Astrocyte (in vitro differentiated cells and primary cell): Measurements from ENCODE around the gene SPRED2. TPM values are rescaled to one million over a fixed set of nuclear protein-coding genes. Genes with fewer than 3 reads are reported as not detected.

Experiments
- DNase-seq: peaks from one replicate; pipeline ENCODE4 v3.0.0-alpha.2; 2010; ENCODE audit warnings: low read depth
- FAIRE-seq: peaks from 2 replicates; lab custom pipeline; 2011; peaks lifted over from hg19 to GRCh38; lab: Jason Lieb, UNC
- H2AFZ ChIP-seq: 2 replicates; pipeline ENCODE4 v1.6.0; 2012; ENCODE audit warnings: low read depth, low read length, inconsistent platforms
- H3K27ac ChIP-seq: 2 replicates; pipeline ENCODE4 v1.5.1; 2011; ENCODE audit warnings: low read depth, low read length, inconsistent platforms
- H3K27me3 ChIP-seq: 2 replicates; pipeline ENCODE4 v1.6.0; 2011; ENCODE audit warnings: low read length, inconsistent platforms; ENCODE audit not compliant: insufficient read depth
- H3K36me3 ChIP-seq: 2 replicates; pipeline ENCODE4 v1.5.1; 2011; ENCODE audit warnings: low read length, inconsistent platforms; ENCODE audit not compliant: insufficient read depth
- H3K4me1 ChIP-seq: 2 replicates; pipeline ENCODE4 v1.5.1; 2011; ENCODE audit warnings: low read length, inconsistent platforms; ENCODE audit not compliant: insufficient read depth
- H3K4me2 ChIP-seq: 2 replicates; pipeline ENCODE4 v1.6.0; 2012; ENCODE audit warnings: low read length, inconsistent platforms
- H3K4me3 ChIP-seq: 2 replicates; pipeline ENCODE4 v1.5.1; 2011; ENCODE audit warnings: low read depth, mild to moderate bottlenecking, low read length, inconsistent platforms; ENCODE audit not compliant: insufficient read depth
- H3K79me2 ChIP-seq: 2 replicates; pipeline ENCODE4 v1.6.0; 2012; ENCODE audit warnings: mild to moderate bottlenecking, low read length, inconsistent platforms; ENCODE audit not compliant: insufficient read depth
- H3K9ac ChIP-seq: 2 replicates; pipeline ENCODE4 v1.6.0; 2012; ENCODE audit warnings: mild to moderate bottlenecking, low read length, inconsistent platforms
- H3K9me3 ChIP-seq: 2 replicates; pipeline ENCODE4 v1.5.1; 2012; ENCODE audit warnings: low read depth, mild to moderate bottlenecking, low read length, inconsistent platforms; ENCODE audit not compliant: insufficient read depth
- H4K20me1 ChIP-seq: 2 replicates; pipeline ENCODE4 v1.6.0; 2012; ENCODE audit warnings: low read length, inconsistent platforms; ENCODE audit not compliant: insufficient read depth
- H3K27ac Mint-ChIP-seq: one replicate; pipeline ENCODE4 v1.8.0; 2021; ENCODE audit warnings: mild to moderate bottlenecking, mixed read lengths; ENCODE audit not compliant: unreplicated experiment
- H3K27me3 Mint-ChIP-seq: one replicate; pipeline ENCODE4 v1.8.0; 2021; ENCODE audit warnings: low read depth, mixed read lengths; ENCODE audit not compliant: unreplicated experiment
- H3K36me3 Mint-ChIP-seq: one replicate; pipeline ENCODE4 v1.8.0; 2021; ENCODE audit warnings: low read depth, mixed read lengths; ENCODE audit not compliant: unreplicated experiment
- H3K4me1 Mint-ChIP-seq: one replicate; pipeline ENCODE4 v1.8.0; 2021; ENCODE audit warnings: low read depth, mixed read lengths; ENCODE audit not compliant: unreplicated experiment
- H3K4me3 Mint-ChIP-seq: one replicate; pipeline ENCODE4 v1.8.0; 2021; ENCODE audit warnings: mild to moderate bottlenecking, moderate library complexity, mixed read lengths; ENCODE audit not compliant: unreplicated experiment
- H3K9me3 Mint-ChIP-seq: one replicate; pipeline ENCODE4 v1.8.0; 2021; ENCODE audit warnings: mild to moderate bottlenecking, mixed read lengths; ENCODE audit not compliant: unreplicated experiment
- CTCF ChIP-seq: IDR thresholded peaks from 2 replicates; pipeline ENCODE4 v1.5.1; 2011; ENCODE audit warnings: low read depth, mild to moderate bottlenecking, inconsistent platforms, low read length, moderate library complexity; ENCODE audit not compliant: insufficient read depth
- EZH2 ChIP-seq: IDR thresholded peaks from 2 replicates; pipeline ENCODE4 v1.6.1; 2012; ENCODE audit warnings: mild to moderate bottlenecking, low read length, inconsistent platforms; ENCODE audit not compliant: insufficient read depth
- total RNA-seq: library from RNA; stranded (reverse); gene quantifications from 2 replicates; pipeline ENCODE4 v1.2.1, GENCODE V29; 2021

The SPRED2 gene
- total RNA-seq, 1 donor from 2014 or later = 47.3 TPM

- peak overlapping the region; percentile 66 for H3K4me3 ChIP-seq
- peak overlapping the region; percentile 93 for H3K27ac ChIP-seq
- H3K9me3 ChIP-seq = no peaks in the 10 kb centered on the region
- no peak overlapping the region for H2AFZ ChIP-seq
- DNase-seq (no peak), FAIRE-seq (no peak)
- peak overlapping the region; percentile 87 for H3K4me2 ChIP-seq
- Mint-ChIP-seq H3K36me3 (no peaks in the 10 kb centered on the region), H3K9me3 (no peaks in the 10 kb centered on the region), H3K4me3 (peak overlapping the region; percentile 87), H3K27me3 (no peaks in the 10 kb centered on the region), H3K27ac (peak overlapping the region; percentile 97), H3K4me1 (peaks cover 82% of the 10 kb centered on the region)
- H3K36me3 ChIP-seq = no peaks in the 10 kb centered on the region
- peaks cover 50% of the 10 kb centered on the region for H3K4me1 ChIP-seq
- H4K20me1 ChIP-seq = peaks cover 11% of the 10 kb centered on the region
- no peaks in the 10 kb centered on the region for H3K27me3 ChIP-seq
- no peak for TF ChIP-seq EZH2
- TF ChIP-seq CTCF = no peak
- H3K79me2 ChIP-seq = peaks cover 83% of the 10 kb centered on the region
- H3K9ac ChIP-seq = peak overlapping the region; percentile 84
Observed at GRCh38 chr2:65364986-65365733, 67.2 kb downstream of the SPRED2 start.

- Histone ChIP-seq H4K20me1 (peaks cover 10% of the 10 kb centered on the region), H3K4me3 (no peak overlapping the region), H3K4me1 (peaks cover 61% of the 10 kb centered on the region), H3K9ac (no peak overlapping the region), H3K4me2 (peak overlapping the region; percentile 59), H3K79me2 (peaks cover 78% of the 10 kb centered on the region), H3K9me3 (no peaks in the 10 kb centered on the region), H3K36me3 (no peaks in the 10 kb centered on the region), H2AFZ (no peak overlapping the region), H3K27ac (no peak overlapping the region), H3K27me3 (no peaks in the 10 kb centered on the region)
- Mint-ChIP-seq H3K36me3 (no peaks in the 10 kb centered on the region), H3K4me1 (peaks cover 80% of the 10 kb centered on the region), H3K4me3 (peak overlapping the region; percentile 73), H3K27ac (peak overlapping the region; percentile 82), H3K27me3 (no peaks in the 10 kb centered on the region), H3K9me3 (no peaks in the 10 kb centered on the region)
- FAIRE-seq (no peak), DNase-seq (no peak)
- TF ChIP-seq EZH2 (no peak), CTCF (peak; percentile 4)
Observed at GRCh38 chr2:65363879-65364666, 68.3 kb downstream of the SPRED2 start.
